Smooth muscle cell (in vitro differentiated cells): ENCODE results near the gene SCGB1D1. TPM values are rescaled to one million over a fixed set of nuclear protein-coding genes. Genes with fewer than 3 reads are reported as not detected.

Experiments
- DNase-seq: peaks from one replicate; lab custom pipeline; 2025; ENCODE audit not compliant: unreplicated experiment; lab: John Stamatoyannopoulos, UW
- H2AFZ ChIP-seq: fragments of 200-600 bp; sonication (generic); 2 replicates; pipeline ENCODE4 v1.6.0; 2016; ENCODE audit warnings: antibody characterized with exemption, low read depth, mild to moderate bottlenecking
- H3F3A ChIP-seq: fragments of 200-600 bp; sonication (generic); 2 replicates; pipeline ENCODE4 v1.6.0; 2017; ENCODE audit warnings: antibody characterized with exemption, low read depth
- H3K27ac ChIP-seq: fragments of 200-600 bp; sonication (generic); 2 replicates; pipeline ENCODE4 v1.5.1; 2016; ENCODE audit warnings: low read depth, mild to moderate bottlenecking
- H3K27me3 ChIP-seq: fragments of 200-600 bp; sonication (generic); 2 replicates; pipeline ENCODE4 v1.6.1; 2016; ENCODE audit warnings: low read depth, mild to moderate bottlenecking
- H3K36me3 ChIP-seq: fragments of 200-600 bp; sonication (generic); 2 replicates; pipeline ENCODE4 v1.5.1; 2016; ENCODE audit warnings: low read depth
- H3K4me1 ChIP-seq: fragments of 200-600 bp; sonication (generic); 2 replicates; pipeline ENCODE4 v1.5.1; 2016; ENCODE audit warnings: low read depth
- H3K4me2 ChIP-seq: fragments of 200-600 bp; sonication (generic); 2 replicates; pipeline ENCODE4 v1.6.0; 2016; ENCODE audit warnings: mild to moderate bottlenecking
- H3K4me3 ChIP-seq: fragments of 200-600 bp; sonication (generic); 2 replicates; pipeline ENCODE4 v1.5.1; 2016; ENCODE audit warnings: mild to moderate bottlenecking
- H3K79me2 ChIP-seq: fragments of 200-600 bp; sonication (generic); 2 replicates; pipeline ENCODE4 v1.6.0; 2016; ENCODE audit warnings: low read depth, mild to moderate bottlenecking
- H3K9ac ChIP-seq: fragments of 200-600 bp; sonication (generic); 2 replicates; pipeline ENCODE4 v1.6.0; 2016; ENCODE audit warnings: low read depth
- H3K9me3 ChIP-seq: fragments of 200-600 bp; sonication (generic); replicated peaks from 2 replicates; pipeline ENCODE4 v1.5.1; 2016; ENCODE audit warnings: low read depth
- H4K20me1 ChIP-seq: fragments of 200-600 bp; sonication (generic); 2 replicates; pipeline ENCODE4 v1.6.0; 2016; ENCODE audit warnings: low read depth
- CTCF ChIP-seq: fragments of 200-600 bp; sonication (generic); IDR thresholded peaks from 2 replicates; pipeline ENCODE4 v1.5.1; 2017; ENCODE audit warnings: borderline replicate concordance, mild to moderate bottlenecking, antibody characterized with exemption; ENCODE audit not compliant: insufficient read depth, poor library complexity, severe bottlenecking
- WGBS: methylation state at CpG from one replicate; pipeline ENCODE4 v1.1.7; 2016; ENCODE audit warnings: low lambda C conversion rate; 5-methylcytosine and 5-hydroxymethylcytosine counted together
- polyA plus RNA-seq: library from polyadenylated mRNA; unstranded; fragments of >200 nt; fragmentation: Nextera tagmentation; extraction: Ambion mirVana; gene quantifications from 2 replicates; pipeline ENCODE4 v1.2.1, GENCODE V29; 2016
- total RNA-seq: library from RNA; depleted of rRNA; stranded (reverse); fragments of >200 nt; gene quantifications from 2 replicates; pipeline ENCODE4 v1.2.3, GENCODE V29; 2014

SCGB1D1 gene, protein sequence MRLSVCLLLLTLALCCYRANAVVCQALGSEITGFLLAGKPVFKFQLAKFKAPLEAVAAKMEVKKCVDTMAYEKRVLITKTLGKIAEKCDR
- total RNA-seq: not detected in 2 replicates
- not detected in 2 replicates for polyA plus RNA-seq

DNA sequence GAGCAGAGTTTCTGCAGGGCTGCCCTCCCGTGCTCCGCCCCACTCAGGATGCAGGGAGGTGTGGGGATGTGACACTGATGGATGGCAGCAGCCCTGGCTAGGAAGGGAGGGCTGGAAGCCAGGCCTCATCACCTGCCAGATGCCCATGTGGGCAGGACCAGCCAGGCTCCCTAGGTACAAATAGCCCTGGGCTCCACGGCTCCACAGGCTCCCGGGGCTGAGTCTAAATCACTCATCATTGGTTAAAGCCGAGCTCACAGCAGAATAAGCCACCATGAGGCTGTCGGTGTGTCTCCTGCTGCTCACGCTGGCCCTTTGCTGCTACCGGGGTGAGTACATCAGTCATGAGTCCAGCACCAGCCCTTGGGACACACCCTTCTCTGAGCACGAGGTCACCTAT lies at the start of gene SCGB1D1:
SCGB1D1 (plus strand) TSS at position 206 of the 400 bp plus-strand sequence; CDS start at position 275, 69 bp downstream.
- Histone ChIP-seq H3K79me2 (no peaks in the 10 kb centered on the region), H3K36me3 (no peaks in the 10 kb centered on the region), H3K9ac (no peak within 1 kb of the TSS), H3K27me3 (peaks cover 16% of the 10 kb centered on the region), H3K4me1 (no peaks in the 10 kb centered on the region), H3K9me3 (no peaks in the 10 kb centered on the region), H3K4me3 (no peak within 1 kb of the TSS), H3K27ac (no peak within 1 kb of the TSS), H4K20me1 (no peaks in the 10 kb centered on the region), H3F3A (no peaks in the 10 kb centered on the region), H2AFZ (no peak within 1 kb of the TSS), H3K4me2 (no peak within 1 kb of the TSS)
- 75% methylated on average over 9 of the region's 9 CpGs for WGBS
- no peak for DNase-seq
- no peak for TF ChIP-seq CTCF

DNA sequence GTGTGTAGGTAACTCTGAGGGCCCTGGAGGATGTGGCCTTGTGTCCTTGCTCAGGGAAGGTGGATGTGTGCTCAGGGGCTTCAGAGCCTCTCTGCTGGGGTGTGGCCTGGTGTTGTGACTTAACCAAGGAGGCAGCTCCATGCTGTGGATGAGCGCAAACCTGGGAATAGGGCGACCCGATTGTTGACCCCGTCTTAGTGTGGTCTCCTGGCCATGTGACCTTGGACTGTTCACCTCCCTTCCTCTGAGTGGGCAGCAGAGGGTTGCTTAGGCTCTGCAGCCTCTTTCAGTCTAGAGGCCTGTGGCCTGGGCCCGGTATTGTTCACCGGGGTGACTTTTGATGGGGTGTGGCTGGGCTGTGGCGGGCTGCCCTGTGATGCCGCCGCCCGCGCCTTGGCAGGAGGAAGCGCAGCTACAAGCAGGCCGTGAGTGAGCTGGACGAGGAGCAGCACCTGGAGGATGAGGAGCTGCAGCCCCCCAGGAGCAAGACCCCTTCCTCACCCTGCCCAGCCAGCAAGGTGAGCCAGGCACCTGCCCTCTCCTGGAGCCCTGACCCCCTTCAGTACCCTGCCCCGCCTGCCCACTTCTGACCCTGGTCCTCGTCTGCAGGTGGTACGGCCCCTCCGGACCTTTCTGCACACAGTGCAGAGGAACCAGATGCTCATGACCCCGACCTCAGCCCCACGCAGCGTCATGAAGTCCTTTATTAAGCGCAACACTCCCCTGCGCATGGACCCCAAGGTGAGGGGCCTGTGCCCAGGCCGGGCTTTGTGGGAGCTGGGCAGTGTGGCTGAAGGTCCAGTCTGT lies 49.5 kb upstream of the SCGB1D1 start:
- 98% methylated on average over 24 of the region's 24 CpGs for WGBS
- DNase-seq: no peak
- TF ChIP-seq CTCF: no peak
- Histone ChIP-seq H3K4me2 (no peak overlapping the region), H3K27ac (no peak overlapping the region), H3K4me3 (no peak overlapping the region), H3K4me1 (no peaks in the 10 kb centered on the region), H4K20me1 (no peaks in the 10 kb centered on the region), H3K9me3 (no peaks in the 10 kb centered on the region), H3K9ac (no peak overlapping the region), H3K27me3 (no peaks in the 10 kb centered on the region), H3K36me3 (no peaks in the 10 kb centered on the region), H3K79me2 (no peaks in the 10 kb centered on the region), H3F3A (no peaks in the 10 kb centered on the region), H2AFZ (no peak overlapping the region)

GRCh38 chr11:62141111-62142042 lies 48.6 kb upstream of the SCGB1D1 start:
- 92% methylated on average over 21 of the region's 22 CpGs for WGBS
- H3K36me3 ChIP-seq: no peaks in the 10 kb centered on the region
- no peak overlapping the region for H3K4me2 ChIP-seq
- no peak overlapping the region for H2AFZ ChIP-seq
- no peaks in the 10 kb centered on the region for H3K9me3 ChIP-seq
- H3K27ac ChIP-seq: no peak overlapping the region
- H3K79me2 ChIP-seq: no peaks in the 10 kb centered on the region
- H4K20me1 ChIP-seq: no peaks in the 10 kb centered on the region
- H3K4me3 ChIP-seq: no peak overlapping the region
- H3K9ac ChIP-seq: no peak overlapping the region
- TF ChIP-seq CTCF: no peak
- H3F3A ChIP-seq: no peaks in the 10 kb centered on the region
- H3K4me1 ChIP-seq: no peaks in the 10 kb centered on the region
- DNase-seq: no peak
- H3K27me3 ChIP-seq: no peaks in the 10 kb centered on the region
